HEK293 (cell line): ENCODE data around the gene LRRC51.

Experiments
- IKZF3 ChIP-seq: fragments of 450-650 bp; IDR thresholded peaks from 2 replicates; pipeline ENCODE4 v1.5.0; 2018; ENCODE audit warnings: missing biosample characterization, mild to moderate bottlenecking, missing genetic modification characterization, moderate library complexity
- INSM2 ChIP-seq: fragments of 450-650 bp; formaldehyde crosslinking; IDR thresholded peaks from 2 replicates; pipeline ENCODE4 v1.5.1; 2016; ENCODE audit warnings: missing biosample characterization, missing genetic modification characterization
- PRDM2 ChIP-seq: fragments of 450-650 bp; formaldehyde crosslinking; IDR thresholded peaks from 2 replicates; pipeline ENCODE4 v1.5.1; 2016; ENCODE audit warnings: missing biosample characterization, missing genetic modification characterization, borderline replicate concordance
- SCRT2 ChIP-seq: fragments of 450-650 bp; formaldehyde crosslinking; IDR thresholded peaks from 2 replicates; pipeline ENCODE4 v1.5.1; 2016; ENCODE audit warnings: missing biosample characterization, missing genetic modification characterization
- ZBTB10 ChIP-seq: fragments of 450-650 bp; formaldehyde crosslinking; IDR thresholded peaks from 2 replicates; pipeline ENCODE4 v1.5.1; 2016; ENCODE audit warnings: missing biosample characterization, missing genetic modification characterization
- ZEB2 ChIP-seq: fragments of 450-650 bp; formaldehyde crosslinking; IDR thresholded peaks from 2 replicates; pipeline ENCODE4 v1.5.1; 2016; ENCODE audit warnings: missing biosample characterization, missing genetic modification characterization
- ZNF132 ChIP-seq: fragments of 450-650 bp; formaldehyde crosslinking; IDR thresholded peaks from 2 replicates; pipeline ENCODE4 v1.5.1; 2017; ENCODE audit warnings: missing biosample characterization, missing genetic modification characterization, borderline replicate concordance
- ZNF155 ChIP-seq: fragments of 450-650 bp; formaldehyde crosslinking; IDR thresholded peaks from 2 replicates; pipeline ENCODE4 v1.5.1; 2016; ENCODE audit warnings: missing biosample characterization, missing genetic modification characterization
- ZNF18 ChIP-seq: fragments of 450-650 bp; formaldehyde crosslinking; IDR thresholded peaks from 2 replicates; pipeline ENCODE4 v1.5.1; 2016; ENCODE audit warnings: missing biosample characterization, missing genetic modification characterization
- ZNF280C ChIP-seq: fragments of 450-650 bp; formaldehyde crosslinking; IDR thresholded peaks from 2 replicates; pipeline ENCODE4 v1.5.1; 2016; ENCODE audit warnings: missing biosample characterization, missing genetic modification characterization
- ZNF302 ChIP-seq: fragments of 450-650 bp; formaldehyde crosslinking; IDR thresholded peaks from 2 replicates; pipeline ENCODE4 v1.5.1; 2016; ENCODE audit warnings: missing biosample characterization, missing genetic modification characterization, low read depth
- ZNF311 ChIP-seq: fragments of 450-650 bp; formaldehyde crosslinking; IDR thresholded peaks from 2 replicates; pipeline ENCODE4 v1.5.1; 2017; ENCODE audit warnings: missing biosample characterization, missing genetic modification characterization, borderline replicate concordance
- ZNF398 ChIP-seq: fragments of 450-650 bp; formaldehyde crosslinking; IDR thresholded peaks from 2 replicates; pipeline ENCODE4 v1.5.1; 2017; ENCODE audit warnings: missing biosample characterization, missing genetic modification characterization
- ZNF426 ChIP-seq: fragments of 450-650 bp; formaldehyde crosslinking; IDR thresholded peaks from 2 replicates; pipeline ENCODE4 v1.5.1; 2017; ENCODE audit warnings: missing biosample characterization, missing genetic modification characterization, mild to moderate bottlenecking, inconsistent platforms, moderate library complexity
- ZNF473 ChIP-seq: fragments of 450-650 bp; formaldehyde crosslinking; IDR thresholded peaks from 2 replicates; pipeline ENCODE4 v1.5.1; 2017; ENCODE audit warnings: missing biosample characterization, missing genetic modification characterization
- ZNF529 ChIP-seq: fragments of 450-650 bp; formaldehyde crosslinking; IDR thresholded peaks from 2 replicates; pipeline ENCODE4 v1.5.1; 2017; ENCODE audit warnings: missing genetic modification characterization, missing biosample characterization; ENCODE audit not compliant: insufficient replicate concordance
- ZNF600 ChIP-seq: fragments of 450-650 bp; formaldehyde crosslinking; IDR thresholded peaks from 2 replicates; pipeline ENCODE4 v1.5.1; 2016; ENCODE audit warnings: missing biosample characterization, missing genetic modification characterization
- ZNF660 ChIP-seq: fragments of 450-650 bp; IDR thresholded peaks from 2 replicates; pipeline ENCODE4 v1.5.1; 2018; ENCODE audit warnings: missing biosample characterization, mild to moderate bottlenecking, missing genetic modification characterization
- ZNF830 ChIP-seq: fragments of 450-650 bp; IDR thresholded peaks from 2 replicates; pipeline ENCODE4 v1.5.0; 2018; ENCODE audit warnings: missing biosample characterization, missing genetic modification characterization, low read depth, mild to moderate bottlenecking, moderate library complexity
- TF ChIP-seq, protein P1 (sequence below): fragments of 450-650 bp; formaldehyde crosslinking; IDR thresholded peaks from 2 replicates; pipeline ENCODE4 v1.5.1; 2016; ENCODE audit warnings: missing biosample characterization, missing genetic modification characterization

LRRC51 gene

DNA sequence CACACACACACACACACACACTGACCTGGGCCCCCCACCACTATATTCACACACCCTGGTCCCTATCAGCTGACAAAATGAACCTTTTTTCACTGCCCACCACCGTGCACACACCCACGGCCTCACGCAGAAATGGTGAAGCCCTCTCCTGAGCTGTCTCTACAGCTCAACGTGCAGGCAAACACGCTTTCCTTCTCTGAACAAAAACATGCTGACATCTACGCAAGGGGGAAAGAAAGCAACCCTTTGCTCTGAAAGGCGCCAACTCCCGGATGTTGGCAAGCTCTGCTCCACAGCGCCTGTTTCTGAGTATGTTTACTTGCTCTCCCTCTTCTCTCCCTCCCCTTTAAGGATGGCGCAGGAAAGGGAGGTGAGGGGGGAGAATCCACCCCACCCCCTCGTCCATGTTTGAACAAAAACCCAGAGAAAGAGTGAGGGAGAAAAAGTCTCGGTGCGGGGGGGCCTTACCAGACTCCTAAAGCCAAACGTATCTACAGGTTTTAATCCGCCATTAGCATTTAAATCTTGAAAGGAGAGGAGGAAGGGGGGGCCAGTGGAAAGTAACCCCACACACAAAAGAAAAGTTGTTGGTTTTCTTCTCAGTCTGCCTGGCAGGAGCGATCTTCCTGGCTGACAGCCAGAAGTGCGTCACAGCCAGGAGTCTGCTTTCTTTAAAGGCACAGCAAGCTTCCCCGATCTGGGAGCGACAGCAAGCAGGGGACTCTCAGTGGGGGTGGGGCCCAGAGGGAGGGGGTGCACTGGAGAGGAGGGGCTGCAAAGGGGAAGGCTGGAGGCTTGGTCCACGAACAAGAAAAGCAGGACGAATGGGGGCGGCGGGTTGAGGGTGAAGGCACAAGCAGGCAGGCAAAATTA lies 39.9 kb upstream of the LRRC51 start (continued):
- TF ChIP-seq PRDM2: no peak
- no peak for TF ChIP-seq ZNF473 (tag by site-specific recombination)
- TF ChIP-seq ZNF830 (tag by site-specific recombination): no peak
- no peak for TF ChIP-seq INSM2 (tag by site-specific recombination)
- peak; percentile 56; the same call in 1 of the 2 replicates for TF ChIP-seq ZNF660 (tag by site-specific recombination)
- TF ChIP-seq ZNF600: no peak
- TF ChIP-seq ZNF529 (tag by site-specific recombination): no peak
- no peak for TF ChIP-seq ZNF426
- peak; percentile 45; the same call in 1 of the 2 replicates for TF ChIP-seq ZEB2 (tag by site-specific recombination)
- TF ChIP-seq ZNF155: no peak
- TF ChIP-seq ZNF311: no peak
- 0 out of 2 replicates have a peak, but pooled peaks have one; percentile 36 for TF ChIP-seq SCRT2 (tag by site-specific recombination)
- TF ChIP-seq ZNF302 (tag by site-specific recombination): no peak
- TF ChIP-seq ZBTB10 (tag by site-specific recombination): no peak
- no peak for TF ChIP-seq ZNF132 (tag by site-specific recombination)
- TF ChIP-seq ZNF280C (tag by site-specific recombination): no peak
- TF ChIP-seq, protein P1, sequence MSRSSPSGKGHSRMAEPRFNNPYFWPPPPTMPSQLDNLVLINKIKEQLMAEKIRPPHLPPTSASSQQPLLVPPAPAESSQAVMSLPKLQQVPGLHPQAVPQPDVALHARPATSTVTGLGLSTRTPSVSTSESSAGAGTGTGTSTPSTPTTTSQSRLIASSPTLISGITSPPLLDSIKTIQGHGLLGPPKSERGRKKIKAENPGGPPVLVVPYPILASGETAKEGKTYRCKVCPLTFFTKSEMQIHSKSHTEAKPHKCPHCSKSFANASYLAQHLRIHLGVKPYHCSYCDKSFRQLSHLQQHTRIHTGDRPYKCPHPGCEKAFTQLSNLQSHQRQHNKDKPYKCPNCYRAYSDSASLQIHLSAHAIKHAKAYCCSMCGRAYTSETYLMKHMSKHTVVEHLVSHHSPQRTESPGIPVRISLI: no peak
- TF ChIP-seq ZNF18 (tag by site-specific recombination): no peak
- TF ChIP-seq IKZF3 (tag by site-specific recombination): peak; percentile 78
- TF ChIP-seq ZNF398 (tag by site-specific recombination): peak; percentile 99
